ENCODE results near the gene CDH15.

CDH15 gene

DNA sequence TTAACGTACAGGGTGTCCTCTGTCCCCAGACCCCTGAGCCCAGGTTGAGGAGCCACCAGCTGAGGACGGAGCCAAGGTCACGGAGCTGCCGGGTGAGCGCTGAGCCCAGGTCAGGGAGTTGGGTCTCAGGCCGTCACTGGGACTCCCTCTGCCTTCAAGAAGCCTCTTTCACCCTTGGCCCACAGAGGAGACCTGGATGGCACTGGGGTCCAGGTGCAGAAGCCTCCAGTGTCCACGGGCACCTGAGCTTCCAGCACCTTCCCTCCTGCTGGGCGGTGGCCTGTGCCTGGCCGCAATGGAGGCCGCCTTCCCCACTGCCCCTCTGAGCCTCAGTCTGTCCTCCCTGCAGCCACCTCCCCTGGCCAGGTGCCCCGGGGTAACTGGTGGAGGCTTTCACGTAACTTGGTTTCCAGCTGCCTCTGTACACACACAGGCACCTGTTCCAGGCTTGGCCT lies 31.6 kb upstream of the CDH15 start:
- no peaks in the 10 kb centered on the region for H3K4me1 ChIP-seq (ENCODE audit: insufficient read depth, low read length)
- peaks cover 63% of the 10 kb centered on the region for H3K36me3 ChIP-seq (ENCODE audit: insufficient read depth, low read length)
- no peak for TF ChIP-seq EZH2 (IDR thresholded peaks at IDR 0.05; ENCODE audit: borderline replicate concordance, low read depth, low read length, severe bottlenecking)
- TF ChIP-seq, protein P1, sequence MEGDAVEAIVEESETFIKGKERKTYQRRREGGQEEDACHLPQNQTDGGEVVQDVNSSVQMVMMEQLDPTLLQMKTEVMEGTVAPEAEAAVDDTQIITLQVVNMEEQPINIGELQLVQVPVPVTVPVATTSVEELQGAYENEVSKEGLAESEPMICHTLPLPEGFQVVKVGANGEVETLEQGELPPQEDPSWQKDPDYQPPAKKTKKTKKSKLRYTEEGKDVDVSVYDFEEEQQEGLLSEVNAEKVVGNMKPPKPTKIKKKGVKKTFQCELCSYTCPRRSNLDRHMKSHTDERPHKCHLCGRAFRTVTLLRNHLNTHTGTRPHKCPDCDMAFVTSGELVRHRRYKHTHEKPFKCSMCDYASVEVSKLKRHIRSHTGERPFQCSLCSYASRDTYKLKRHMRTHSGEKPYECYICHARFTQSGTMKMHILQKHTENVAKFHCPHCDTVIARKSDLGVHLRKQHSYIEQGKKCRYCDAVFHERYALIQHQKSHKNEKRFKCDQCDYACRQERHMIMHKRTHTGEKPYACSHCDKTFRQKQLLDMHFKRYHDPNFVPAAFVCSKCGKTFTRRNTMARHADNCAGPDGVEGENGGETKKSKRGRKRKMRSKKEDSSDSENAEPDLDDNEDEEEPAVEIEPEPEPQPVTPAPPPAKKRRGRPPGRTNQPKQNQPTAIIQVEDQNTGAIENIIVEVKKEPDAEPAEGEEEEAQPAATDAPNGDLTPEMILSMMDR (IDR thresholded peaks at IDR 0.05; ENCODE audit: borderline replicate concordance, extremely low read depth, low read length, poor library complexity, severe bottlenecking): no peak
- H3K79me2 ChIP-seq (ENCODE audit: insufficient read depth, low read length): no peaks in the 10 kb centered on the region
- no peaks in the 10 kb centered on the region for H3K9me3 ChIP-seq (ENCODE audit: insufficient read depth, low read length, severe bottlenecking)
- no peak overlapping the region for H2AFZ ChIP-seq (ENCODE audit: low read depth, low read length)
- DNase-seq: no peak
- peaks cover 25% of the 10 kb centered on the region for H4K20me1 ChIP-seq (ENCODE audit: insufficient read depth, low read length)
- H3K9ac ChIP-seq (ENCODE audit: low read depth, low read length): no peak overlapping the region
- H3K4me2 ChIP-seq (ENCODE audit: insufficient read depth, low read length): no peak overlapping the region
- no peak for ATAC-seq (ENCODE audit: insufficient read depth, low read depth)
- H3K27me3 ChIP-seq (ENCODE audit: insufficient read depth, low read length, poor library complexity): no peaks in the 10 kb centered on the region
- H3K4me3 ChIP-seq (ENCODE audit: low read depth in 1 of 2, low read length in 2 of 2): no peak overlapping the region
- no peak overlapping the region; the same call in 1 of the 2 replicates for H3K27ac ChIP-seq (ENCODE audit: low read length)

DNA sequence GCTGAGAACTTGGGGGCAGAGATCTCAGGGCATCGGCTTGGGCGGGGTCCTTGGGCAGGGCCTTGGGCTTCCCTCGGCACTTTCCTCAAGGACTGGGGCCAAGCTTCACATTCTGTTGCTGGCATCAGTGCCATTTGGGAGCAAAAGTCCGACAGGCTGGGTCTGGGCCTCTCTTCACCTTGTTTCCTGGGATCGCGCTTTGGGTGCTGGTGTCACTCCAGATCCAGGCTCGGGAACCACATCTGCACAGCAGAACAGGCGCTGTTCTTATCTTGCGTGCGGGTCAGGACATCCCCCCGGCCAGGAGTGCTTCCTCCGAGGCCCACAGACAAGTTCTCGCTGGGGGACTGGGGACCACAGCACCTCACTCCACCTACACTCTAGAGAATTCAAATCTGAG lies 31.1 kb upstream of the CDH15 start:
- Histone ChIP-seq H3K36me3 (ENCODE audit: insufficient read depth, low read length) (peaks cover 64% of the 10 kb centered on the region), H3K27me3 (ENCODE audit: insufficient read depth, low read length, poor library complexity) (no peaks in the 10 kb centered on the region), H3K4me1 (ENCODE audit: insufficient read depth, low read length) (no peaks in the 10 kb centered on the region), H3K27ac (ENCODE audit: low read length) (no peak overlapping the region), H3K79me2 (ENCODE audit: insufficient read depth, low read length) (no peaks in the 10 kb centered on the region), H3K9ac (ENCODE audit: low read depth, low read length) (no peak overlapping the region), H4K20me1 (ENCODE audit: insufficient read depth, low read length) (peaks cover 25% of the 10 kb centered on the region), H3K9me3 (ENCODE audit: insufficient read depth, low read length, severe bottlenecking) (no peaks in the 10 kb centered on the region), H3K4me2 (ENCODE audit: insufficient read depth, low read length) (no peak overlapping the region), H3K4me3 (ENCODE audit: low read depth in 1 of 2, low read length in 2 of 2) (no peak overlapping the region), H2AFZ (ENCODE audit: low read depth, low read length) (no peak overlapping the region)
- ATAC-seq (ENCODE audit: insufficient read depth, low read depth): no peak
- DNase-seq: no peak
- TF ChIP-seq EZH2 (IDR thresholded peaks at IDR 0.05; ENCODE audit: borderline replicate concordance, low read depth, low read length, severe bottlenecking): no peak
- TF ChIP-seq, protein P1 (IDR thresholded peaks at IDR 0.05; ENCODE audit: borderline replicate concordance, extremely low read depth, low read length, poor library complexity, severe bottlenecking): no peak

DNA sequence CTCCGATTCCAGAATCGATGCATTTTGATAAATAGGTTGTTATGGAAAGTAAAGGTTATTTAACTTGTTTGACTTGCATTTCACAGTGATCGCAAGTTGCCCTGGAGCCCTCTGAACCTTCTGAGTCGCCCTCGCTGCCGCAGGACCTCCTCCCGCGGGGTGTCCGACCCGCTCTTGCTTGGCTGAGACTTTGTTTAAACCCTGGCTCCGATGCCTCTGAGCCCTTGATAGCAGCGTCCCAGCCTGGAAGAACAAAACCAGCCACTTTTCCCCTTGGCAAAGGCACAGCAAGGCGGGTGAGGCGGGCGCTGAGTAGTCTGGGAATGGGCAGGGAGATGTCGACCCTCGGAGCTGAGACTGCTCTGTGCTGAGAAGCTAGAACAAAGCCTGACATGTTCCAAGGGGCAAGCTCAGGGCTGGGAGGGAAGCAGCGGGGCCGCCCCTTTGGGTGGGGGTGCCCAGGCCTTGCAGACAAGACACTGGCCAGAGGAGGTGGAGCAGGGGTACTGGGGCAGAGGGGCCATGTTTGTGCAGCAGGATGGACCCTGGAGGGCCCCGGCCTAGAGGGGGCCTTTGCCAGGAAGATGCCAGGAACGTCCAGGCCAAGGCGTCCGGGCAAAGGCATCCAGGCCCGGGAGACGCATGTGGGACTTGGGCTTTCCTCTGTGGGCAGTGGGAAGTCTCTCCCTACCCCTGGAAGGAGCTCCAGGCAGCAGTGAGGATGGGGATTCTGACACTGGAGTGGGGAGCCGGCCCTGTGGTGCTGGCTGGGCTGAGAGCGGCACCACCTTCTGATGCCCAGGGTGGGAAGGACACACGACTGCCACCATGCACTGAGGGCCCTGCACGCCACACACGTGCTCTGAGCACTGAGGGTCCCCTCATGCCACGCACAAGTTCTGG lies 30.3 kb upstream of the CDH15 start:
- no peak for TF ChIP-seq EZH2 (IDR thresholded peaks at IDR 0.05; ENCODE audit: borderline replicate concordance, low read depth, low read length, severe bottlenecking)
- TF ChIP-seq, protein P1 (IDR thresholded peaks at IDR 0.05; ENCODE audit: borderline replicate concordance, extremely low read depth, low read length, poor library complexity, severe bottlenecking): no peak
- Histone ChIP-seq H3K27ac (ENCODE audit: low read length) (no peak overlapping the region), H3K4me1 (ENCODE audit: insufficient read depth, low read length) (no peaks in the 10 kb centered on the region), H2AFZ (ENCODE audit: low read depth, low read length) (no peak overlapping the region), H3K9ac (ENCODE audit: low read depth, low read length) (no peak overlapping the region), H3K79me2 (ENCODE audit: insufficient read depth, low read length) (no peaks in the 10 kb centered on the region), H3K27me3 (ENCODE audit: insufficient read depth, low read length, poor library complexity) (no peaks in the 10 kb centered on the region), H3K4me2 (ENCODE audit: insufficient read depth, low read length) (no peak overlapping the region), H3K36me3 (ENCODE audit: insufficient read depth, low read length) (peaks cover 70% of the 10 kb centered on the region), H4K20me1 (ENCODE audit: insufficient read depth, low read length) (peaks cover 25% of the 10 kb centered on the region), H3K9me3 (ENCODE audit: insufficient read depth, low read length, severe bottlenecking) (no peaks in the 10 kb centered on the region), H3K4me3 (ENCODE audit: low read depth in 1 of 2, low read length in 2 of 2) (no peak overlapping the region)
- DNase-seq: no peak
- ATAC-seq (ENCODE audit: insufficient read depth, low read depth): 0 out of 3 replicates have a peak, but pooled peaks have one; percentile 11
